Skeletal muscle satellite cell (primary cell): ENCODE measurements around the gene INTS13. TPM values are rescaled to one million over a fixed set of nuclear protein-coding genes. Genes with fewer than 3 reads are reported as not detected.
"Not testable (repeated sequence)": the region's sequence is repeated elsewhere in the genome, so short reads cannot be mapped to it uniquely, and the experiment has no call there.

ENCODE experiments used
- H3K27me3 ChIP-seq: 2 replicates; pipeline ENCODE4 v1.7.0; 2013; ENCODE audit warnings: low read length; ENCODE audit not compliant: control insufficient read depth, insufficient read depth
- H3K36me3 ChIP-seq: 2 replicates; pipeline ENCODE4 v1.7.0; 2013; ENCODE audit warnings: mild to moderate bottlenecking, control low read depth, low read length; ENCODE audit not compliant: insufficient read depth
- H3K4me1 ChIP-seq: 2 replicates; pipeline ENCODE4 v1.7.0; 2013; ENCODE audit warnings: low read length; ENCODE audit not compliant: control insufficient read depth, insufficient read depth
- H3K4me2 ChIP-seq: 2 replicates; pipeline ENCODE4 v1.7.0; 2013; ENCODE audit warnings: mild to moderate bottlenecking, low read length
- H3K4me3 ChIP-seq: 2 replicates; pipeline ENCODE4 v1.7.0; 2013; ENCODE audit warnings: low read length
- H3K9ac ChIP-seq: 2 replicates; pipeline ENCODE4 v1.7.0; 2013; ENCODE audit warnings: mild to moderate bottlenecking, low read depth, low read length, moderate library complexity
- H3K9me3 ChIP-seq: replicated peaks from 2 replicates; pipeline ENCODE4 v1.7.0; 2013; ENCODE audit warnings: mild to moderate bottlenecking, control low read depth, low read length
- total RNA-seq: library from RNA; depleted of rRNA; stranded (reverse); fragments of >200 nt; gene quantifications from 2 replicates; pipeline ENCODE4 v1.2.3, GENCODE V29; 2012; rRNA removed

Gene INTS13
- 75.5 and 81.7 TPM in 2 replicates for total RNA-seq

DNA sequence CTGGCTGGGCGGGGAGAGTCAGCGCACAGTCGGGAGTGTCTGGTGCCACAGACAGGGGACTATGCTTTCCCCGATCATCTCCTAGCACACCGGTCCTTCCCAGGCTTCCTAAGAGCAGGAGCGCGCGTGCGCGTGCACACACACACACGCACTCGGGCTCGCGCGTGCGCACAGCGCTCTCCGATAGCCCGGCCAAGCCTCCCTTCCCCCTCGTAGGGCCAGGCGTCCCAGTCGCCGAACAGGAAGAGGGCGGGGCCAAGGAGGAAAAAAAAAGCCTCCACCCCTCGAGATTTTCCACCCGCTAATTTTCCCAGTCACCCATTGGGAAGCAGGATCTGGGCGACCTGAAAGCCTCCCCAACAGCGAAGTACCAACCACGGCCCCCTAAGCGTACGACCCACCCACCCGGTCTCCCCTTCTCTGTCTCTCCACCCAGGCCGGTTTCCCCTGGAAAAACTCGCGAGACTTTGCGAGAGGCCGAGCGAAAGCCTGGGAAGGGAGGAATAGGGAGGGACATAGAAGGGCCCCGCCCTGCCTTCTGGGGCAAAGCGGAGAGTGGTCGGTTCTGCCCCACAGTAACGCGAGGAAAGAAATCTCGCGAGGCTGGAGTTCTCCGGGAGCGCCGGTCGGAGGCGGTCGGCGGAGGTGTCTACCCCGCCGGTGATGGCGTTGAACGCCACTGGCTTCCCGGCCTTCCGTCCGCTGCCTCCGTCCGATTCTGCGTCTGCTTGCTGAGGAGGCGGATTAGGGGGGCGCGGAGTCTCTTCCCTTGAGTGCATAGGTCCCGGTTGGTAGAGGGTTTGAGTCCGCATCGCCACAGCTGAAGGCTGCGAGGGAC, at the start of gene INTS13, which contains the start of gene FGFR1OP2:
Gene INTS13, minus strand, starts transcription at position 119 of the 838 bp plus-strand sequence. CDS start 1,178 bp downstream, outside the sequence.
Gene FGFR1OP2, plus strand, starts transcription at position 608 of the 838 bp plus-strand sequence. CDS start 15,689 bp downstream, outside the sequence.
- no peaks in the 10 kb centered on the region for H3K9me3 ChIP-seq
- peak within 1 kb of the TSS; percentile 87 for H3K4me2 ChIP-seq
- no peaks in the 10 kb centered on the region for H3K27me3 ChIP-seq
- H3K9ac ChIP-seq, result peak within 1 kb of the TSS; percentile 98
- peaks cover under 1% of the 10 kb centered on the region for H3K36me3 ChIP-seq
- peak within 1 kb of the TSS; percentile 97 for H3K4me3 ChIP-seq
- H3K4me1 ChIP-seq, result peaks cover 30% of the 10 kb centered on the region

- H3K4me2 ChIP-seq, result no peak overlapping the region
- no peaks in the 10 kb centered on the region for H3K36me3 ChIP-seq
- no peaks in the 10 kb centered on the region for H3K9me3 ChIP-seq
- no peak overlapping the region for H3K9ac ChIP-seq
- no peaks in the 10 kb centered on the region for H3K4me1 ChIP-seq
- no peak overlapping the region for H3K4me3 ChIP-seq
- no peaks in the 10 kb centered on the region for H3K27me3 ChIP-seq
These were observed 45.1 kb upstream of the INTS13 start for GRCh38 chr12:26982866-26983265.

- Histone ChIP-seq H3K27me3 (no peaks in the 10 kb centered on the region), H3K9ac (no peak overlapping the region), H3K4me2 (no peak overlapping the region), H3K9me3 (no peaks in the 10 kb centered on the region), H3K4me1 (no peaks in the 10 kb centered on the region), H3K36me3 (no peaks in the 10 kb centered on the region), H3K4me3 (no peak overlapping the region)
These were observed 42.0 kb upstream of the INTS13 start for GRCh38 chr12:26979733-26980132.

DNA sequence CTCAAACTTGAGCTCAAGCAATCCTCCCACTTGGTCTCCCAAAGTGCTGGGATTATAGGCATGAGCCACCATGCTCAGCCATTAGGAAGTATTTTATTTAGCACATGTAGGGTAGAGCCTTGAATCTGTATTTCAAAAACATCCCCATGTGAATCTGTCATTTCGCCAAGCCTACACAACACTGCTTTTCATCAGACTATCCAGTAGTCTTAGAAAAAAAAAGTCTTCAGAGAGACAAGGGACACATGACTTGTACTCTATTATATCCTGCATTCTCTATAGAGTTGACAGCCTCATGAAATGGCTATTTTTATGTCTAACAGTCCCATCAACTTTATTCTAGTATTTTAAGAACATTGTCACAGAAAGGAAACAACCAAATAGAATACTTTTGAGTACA, 41.0 kb upstream of the INTS13 start:
- Histone ChIP-seq H3K4me1 (no peaks in the 10 kb centered on the region), H3K4me3 (no peak overlapping the region), H3K9ac (no peak overlapping the region), H3K27me3 (no peaks in the 10 kb centered on the region), H3K4me2 (no peak overlapping the region), H3K36me3 (no peaks in the 10 kb centered on the region), H3K9me3 (no peaks in the 10 kb centered on the region)

DNA sequence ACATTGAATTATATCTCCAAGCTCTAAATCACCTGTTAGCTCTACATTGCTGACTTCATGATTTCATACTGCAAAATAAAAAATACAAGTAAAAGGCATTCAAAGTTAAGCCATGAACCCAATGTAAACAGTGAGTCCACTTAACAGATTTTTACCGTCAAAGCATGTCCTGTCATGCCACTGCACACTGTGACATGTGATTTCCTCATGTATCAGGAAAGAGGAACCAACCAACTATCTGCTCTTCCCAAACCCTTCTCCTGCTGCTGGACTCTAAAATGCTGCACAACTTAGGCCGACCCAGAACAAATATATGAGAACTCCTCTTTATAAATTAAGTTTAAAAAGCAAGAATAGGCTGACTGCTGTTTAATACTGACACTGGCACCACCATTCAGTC, 38.9 kb upstream of the INTS13 start:
- peaks cover 7% of the 10 kb centered on the region for H3K36me3 ChIP-seq
- H3K9ac ChIP-seq, result no peak overlapping the region
- H3K4me1 ChIP-seq, result no peaks in the 10 kb centered on the region
- H3K4me2 ChIP-seq, result no peak overlapping the region
- H3K9me3 ChIP-seq, result no peaks in the 10 kb centered on the region
- no peaks in the 10 kb centered on the region for H3K27me3 ChIP-seq
- no peak overlapping the region for H3K4me3 ChIP-seq

GRCh38 chr12:26971963-26972362, 34.2 kb upstream of the INTS13 start:
- H3K4me1 ChIP-seq, result no peaks in the 10 kb centered on the region
- H3K27me3 ChIP-seq, result no peaks in the 10 kb centered on the region
- H3K9me3 ChIP-seq, result no peaks in the 10 kb centered on the region
- no peak overlapping the region for H3K4me2 ChIP-seq
- no peak overlapping the region for H3K9ac ChIP-seq
- H3K36me3 ChIP-seq, result peaks cover 12% of the 10 kb centered on the region
- H3K4me3 ChIP-seq, result no peak overlapping the region

GRCh38 chr12:26970136-26970535, 32.4 kb upstream of the INTS13 start:
- Histone ChIP-seq H3K4me1 (no peaks in the 10 kb centered on the region), H3K27me3 (no peaks in the 10 kb centered on the region), H3K36me3 (peaks cover 16% of the 10 kb centered on the region), H3K9ac (no peak overlapping the region), H3K4me2 (no peak overlapping the region), H3K4me3 (no peak overlapping the region), H3K9me3 (no peaks in the 10 kb centered on the region)

- no peak overlapping the region for H3K4me3 ChIP-seq
- H3K4me1 ChIP-seq, result no peaks in the 10 kb centered on the region
- H3K27me3 ChIP-seq, result no peaks in the 10 kb centered on the region
- H3K9me3 ChIP-seq, result no peaks in the 10 kb centered on the region
- H3K4me2 ChIP-seq, result no peak overlapping the region
- H3K36me3 ChIP-seq, result peaks cover 25% of the 10 kb centered on the region
- H3K9ac ChIP-seq, result no peak overlapping the region
These were observed 29.1 kb upstream of the INTS13 start for GRCh38 chr12:26966842-26967241.

GRCh38 chr12:26963413-26963812, 25.6 kb upstream of the INTS13 start:
- H3K36me3 ChIP-seq, result peaks cover 33% of the 10 kb centered on the region
- H3K9me3 ChIP-seq, result no peaks in the 10 kb centered on the region
- H3K4me2 ChIP-seq, result no peak overlapping the region
- H3K9ac ChIP-seq, result no peak overlapping the region
- H3K4me3 ChIP-seq, result no peak overlapping the region
- no peaks in the 10 kb centered on the region for H3K4me1 ChIP-seq
- H3K27me3 ChIP-seq, result no peaks in the 10 kb centered on the region

DNA sequence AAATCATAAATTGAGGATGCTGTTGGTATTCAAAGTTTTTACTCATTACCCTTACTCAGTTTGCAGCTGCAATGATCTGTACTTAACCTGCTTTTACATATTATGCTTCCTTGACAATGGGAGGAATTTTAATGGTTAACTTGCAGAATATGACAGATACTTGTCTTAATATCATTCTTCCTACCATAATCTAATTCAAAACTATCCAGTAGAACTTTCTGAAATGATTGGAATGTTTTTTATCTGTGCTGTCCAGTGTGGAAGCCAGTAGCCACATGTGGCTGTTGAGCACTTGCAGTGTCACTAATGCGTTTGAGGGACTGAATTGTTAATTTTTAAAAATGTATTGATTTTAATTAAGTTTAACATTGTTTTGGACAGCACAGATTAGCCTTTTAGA, 24.0 kb upstream of the INTS13 start:
- H3K4me1 ChIP-seq, result no peaks in the 10 kb centered on the region
- peaks cover 47% of the 10 kb centered on the region for H3K36me3 ChIP-seq
- no peak overlapping the region for H3K4me3 ChIP-seq
- H3K9ac ChIP-seq, result no peak overlapping the region
- H3K9me3 ChIP-seq, result no peaks in the 10 kb centered on the region
- no peak overlapping the region for H3K4me2 ChIP-seq
- H3K27me3 ChIP-seq, result no peaks in the 10 kb centered on the region

DNA sequence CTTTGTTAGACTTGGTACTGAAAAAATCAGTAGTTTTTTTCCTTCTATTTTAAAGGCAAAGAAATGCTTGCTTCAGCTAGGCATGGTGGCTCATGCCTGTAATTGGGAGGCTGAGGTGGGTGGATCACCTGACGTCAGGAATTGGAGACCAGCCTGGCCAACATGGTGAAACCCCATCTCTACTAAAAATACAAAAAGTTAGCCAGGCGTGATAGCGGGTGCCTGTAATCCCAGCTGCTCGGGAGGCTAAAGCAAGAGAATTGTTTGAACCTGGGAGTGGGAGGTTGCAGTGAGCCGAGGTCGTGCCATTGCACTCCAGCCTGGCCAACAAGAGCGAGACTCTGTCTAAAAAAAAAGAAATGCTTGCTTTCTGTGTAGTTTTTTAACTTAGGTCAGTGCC, 23.6 kb upstream of the INTS13 start:
- not testable (repeated sequence) for H3K4me3 ChIP-seq, H3K9me3 ChIP-seq, H3K27me3 ChIP-seq, H3K4me1 ChIP-seq, H3K9ac ChIP-seq, H3K4me2 ChIP-seq
- peaks cover 49% of the 10 kb centered on the region for H3K36me3 ChIP-seq

GRCh38 chr12:26954027-26954426, 16.2 kb upstream of the INTS13 start:
- H3K4me3 ChIP-seq, result no peak overlapping the region

More at GRCh38 chr12:26954027-26954426, 16.2 kb upstream of the INTS13 start:
- Histone ChIP-seq H3K9me3 (no peaks in the 10 kb centered on the region), H3K4me2 (no peak overlapping the region), H3K4me1 (no peaks in the 10 kb centered on the region), H3K36me3 (peaks cover 21% of the 10 kb centered on the region), H3K27me3 (no peaks in the 10 kb centered on the region), H3K9ac (no peak overlapping the region)
